ENCODE data around the gene IPCEF1.
"Not testable (repeated sequence)": the region's sequence is repeated elsewhere in the genome, so short reads cannot be mapped to it uniquely, and the experiment has no call there.

IPCEF1 gene

GRCh38 chr6:154329350-154330170 lies 27.0 kb downstream of the IPCEF1 start:
- no peak for FAIRE-seq

- not testable (repeated sequence) for FAIRE-seq
Measured at GRCh38 chr6:154327313-154327712, 29.3 kb downstream of the IPCEF1 start.

- FAIRE-seq = no peak
Measured at GRCh38 chr6:154325142-154325541, 31.5 kb downstream of the IPCEF1 start.

GRCh38 chr6:154320181-154320580 lies 36.4 kb downstream of the IPCEF1 start:
- no peak for FAIRE-seq

- no peak for FAIRE-seq
Measured at GRCh38 chr6:154319231-154319858, 37.3 kb downstream of the IPCEF1 start.

GRCh38 chr6:154318721-154319120 lies 37.9 kb downstream of the IPCEF1 start:
- no peak for FAIRE-seq

GRCh38 chr6:154316131-154316530 lies 40.5 kb downstream of the IPCEF1 start:
- no peak for FAIRE-seq

GRCh38 chr6:154314084-154314483 lies 42.5 kb downstream of the IPCEF1 start:
- FAIRE-seq = no peak

- FAIRE-seq = no peak
Measured at GRCh38 chr6:154308986-154309385, 47.6 kb downstream of the IPCEF1 start.

GRCh38 chr6:154307696-154308425 lies 48.7 kb downstream of the IPCEF1 start:
- FAIRE-seq = no peak

- FAIRE-seq = not testable (repeated sequence)
Measured at GRCh38 chr6:154307147-154307546, 49.5 kb downstream of the IPCEF1 start.

GRCh38 chr6:154306696-154307095 lies 49.9 kb downstream of the IPCEF1 start:
- no peak for FAIRE-seq

- no peak for FAIRE-seq
Measured at GRCh38 chr6:154304191-154304590, 52.4 kb downstream of the IPCEF1 start.

- FAIRE-seq = not testable (repeated sequence)
Measured at GRCh38 chr6:154303642-154304041, 53.0 kb downstream of the IPCEF1 start.

- no peak for FAIRE-seq
Measured at GRCh38 chr6:154301839-154302752, 54.5 kb downstream of the IPCEF1 start.

GRCh38 chr6:154301086-154301625 lies 55.4 kb downstream of the IPCEF1 start:
- FAIRE-seq = no peak

GRCh38 chr6:154298297-154298696 lies 58.3 kb downstream of the IPCEF1 start:
- FAIRE-seq = no peak

GRCh38 chr6:154297721-154298120 lies 58.9 kb downstream of the IPCEF1 start:
- no peak for FAIRE-seq

GRCh38 chr6:154297210-154297609 lies 59.4 kb downstream of the IPCEF1 start:
- no peak for FAIRE-seq

GRCh38 chr6:154295733-154296132 lies 60.9 kb downstream of the IPCEF1 start:
- FAIRE-seq = no peak

GRCh38 chr6:154292855-154293519 lies 63.6 kb downstream of the IPCEF1 start:
- no peak for FAIRE-seq

GRCh38 chr6:154292066-154292465 lies 64.5 kb downstream of the IPCEF1 start:
- no peak for FAIRE-seq

Measured in TTC549 (cell line).